GM12878 (cell line): ENCODE measurements around the gene DNHD1. TPM values are rescaled to one million over a fixed set of nuclear protein-coding genes. Genes with fewer than 3 reads are reported as not detected.

ENCODE experiments used
- EGR1 ChIP-seq, 2 experiments: IDR thresholded peaks; 1 replicate in 1 of 2; 2 replicates in 1 of 2; pipeline ENCODE4 v1.6.1; 2011 to 2012; ENCODE audit warnings: low read depth in 2 of 2, low read length in 2 of 2, borderline replicate concordance in 1 of 2, mild to moderate bottlenecking in 1 of 2, moderate library complexity in 1 of 2
- HDAC2 ChIP-seq: fragments of 200-600 bp; sonication (generic); IDR thresholded peaks from 2 replicates; pipeline ENCODE4 v1.6.1; 2017
- MEF2B ChIP-seq: fragments of 450-650 bp; IDR thresholded peaks from 2 replicates; pipeline ENCODE4 v1.6.1; 2018; ENCODE audit warnings: mild to moderate bottlenecking, moderate library complexity; ENCODE audit not compliant: partially characterized antibody, poor library complexity, severe bottlenecking
- YBX1 ChIP-seq: fragments of 450-650 bp; IDR thresholded peaks from 2 replicates; pipeline ENCODE4 v1.6.1; 2016; ENCODE audit warnings: antibody characterized with exemption
- ZBTB33 ChIP-seq: fragments of 450-650 bp; IDR thresholded peaks from 2 replicates; pipeline ENCODE4 v1.6.1; 2017; ENCODE audit warnings: mild to moderate bottlenecking
- ZNF592 ChIP-seq: fragments of 450-650 bp; IDR thresholded peaks from 2 replicates; pipeline ENCODE4 v1.6.1; 2017; ENCODE audit warnings: mild to moderate bottlenecking, moderate library complexity
- polyA plus RNA-seq, 11 experiments: library from polyadenylated mRNA; depleted of rRNA in 4 of 11; unstranded in 6 of 11; stranded (reverse) in 5 of 11; fragments of >200 nt; fragmentation: Nextera tagmentation in 4 of 11; fragmentation: Illumina TruSeq in 1 of 11; extraction: Ambion mirVana in 4 of 11; extraction: Trizol in 1 of 11; gene quantifications; 1 replicate in 1 of 11; 2 replicates in 10 of 11; pipeline versions ENCODE4 v1.2.1 to v1.2.3, GENCODE V29; 2011 to 2016; ENCODE audit warnings: inconsistent platforms in 2 of 11, missing spikeins in 2 of 11, low read depth in 1 of 11
- total RNA-seq, 4 experiments: library from RNA; depleted of rRNA in 3 of 4; stranded (reverse); fragments of >200 nt in 3 of 4; fragmentation: Illumina TruSeq in 1 of 4; extraction: Trizol in 1 of 4; gene quantifications; 2 replicates each; pipeline versions ENCODE4 v1.2.1 to v1.2.3, GENCODE V29; 2013 to 2021

Gene DNHD1
- total and polyA plus RNA-seq, 10 of the 15 experiments (the other 5 are each of a cell fraction or from before 2014, with no cell fraction given): 0.99 to 16.9 (median 8.6) TPM

GRCh38 chr11:6586434-6587359 is 89.6 kb downstream of the DNHD1 start (continued):
- TF ChIP-seq YBX1 (no peak), ZBTB33 (no peak), ZNF592 (no peak), MEF2B (no peak), HDAC2 (no peak), EGR1 (IDR thresholded peaks at IDR 0.05; ENCODE audit: borderline replicate concordance in 1 of 2, low read depth in 2 of 2, low read length in 2 of 2) (no peak)
